Urinary bladder (tissue), 4 donors: Measurements from ENCODE around the gene MYRF. TPM values are rescaled to one million over a fixed set of nuclear protein-coding genes. Genes with fewer than 3 reads are reported as not detected.

Experiments used
- DNase-seq: peaks from one replicate; pipeline ENCODE4 v3.0.0-alpha.2; 2015; ENCODE audit errors: extremely low spot score
- H3K27ac ChIP-seq: one replicate; pipeline ENCODE4 v1.5.1; 2013; ENCODE audit warnings: low read depth, mild to moderate bottlenecking, moderate library complexity
- H3K36me3 ChIP-seq: one replicate; pipeline ENCODE4 v1.6.1; 2013; ENCODE audit warnings: mild to moderate bottlenecking, moderate library complexity; ENCODE audit not compliant: insufficient read depth
- H3K4me1 ChIP-seq: one replicate; pipeline ENCODE4 v1.6.1; 2013; ENCODE audit warnings: mild to moderate bottlenecking, moderate library complexity; ENCODE audit not compliant: insufficient read depth
- H3K4me3 ChIP-seq: one replicate; pipeline ENCODE4 v1.5.1; 2013; ENCODE audit warnings: low read depth, low read length
- WGBS: extraction: QIAGEN DNeasy Blood & Tissue Kit; methylation state at CpG from one replicate; pipeline ENCODE4 v1.1.7; 2013; 5-methylcytosine and 5-hydroxymethylcytosine counted together
- polyA plus RNA-seq: library from polyadenylated mRNA; stranded (reverse); fragments of 200-250 nt; gene quantifications from one replicate; pipeline ENCODE4 v1.2.3, GENCODE V29; 2013
- total RNA-seq: library from RNA; depleted of rRNA; stranded (reverse); fragments of >200 nt; gene quantifications from one replicate; pipeline ENCODE4 v1.2.3, GENCODE V29; 2014
- donor health status: healthy with polysubstance abuse.
- donor health status: healthy.

Gene MYRF
- total and polyA plus RNA-seq, 2 donors = 0.79 to 4.7 TPM

GRCh38 chr11:61774411-61774810, 22.0 kb downstream of the MYRF start:
- 82% methylated on average over 12 of the region's 12 CpGs for WGBS
- H3K36me3 ChIP-seq = no peaks in the 10 kb centered on the region
- no peak for DNase-seq

DNA sequence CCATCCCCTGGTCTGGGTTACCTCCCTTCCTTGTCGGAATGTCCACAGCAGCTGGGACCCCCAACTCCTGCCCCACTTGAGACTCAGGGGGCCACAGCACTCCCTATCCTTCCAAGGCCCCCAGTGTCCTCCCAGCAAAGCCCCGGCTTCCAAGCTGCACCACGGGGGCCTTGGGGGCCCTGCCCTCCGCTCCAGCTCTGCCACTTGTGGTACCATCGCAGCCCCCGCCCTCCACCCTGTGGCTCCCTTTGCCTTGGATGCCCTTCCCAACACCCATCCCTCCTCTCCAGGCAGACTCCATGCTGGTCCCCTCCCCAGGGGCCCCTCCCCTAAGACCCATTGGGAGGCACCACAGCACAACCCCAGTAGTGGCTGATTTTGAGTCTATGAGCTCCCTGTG, 22.7 kb downstream of the MYRF start:
- H3K27ac ChIP-seq = no peak overlapping the region
- H3K4me1 ChIP-seq = no peaks in the 10 kb centered on the region
- H3K4me3 ChIP-seq = no peak overlapping the region
- no peaks in the 10 kb centered on the region for H3K36me3 ChIP-seq
- 93% methylated on average over 6 of the region's 6 CpGs for WGBS
- DNase-seq = no peak

More at GRCh38 chr11:61774411-61774810, 22.0 kb downstream of the MYRF start:
- Histone ChIP-seq H3K4me3 (no peak overlapping the region), H3K27ac (no peak overlapping the region), H3K4me1 (no peaks in the 10 kb centered on the region)

DNA sequence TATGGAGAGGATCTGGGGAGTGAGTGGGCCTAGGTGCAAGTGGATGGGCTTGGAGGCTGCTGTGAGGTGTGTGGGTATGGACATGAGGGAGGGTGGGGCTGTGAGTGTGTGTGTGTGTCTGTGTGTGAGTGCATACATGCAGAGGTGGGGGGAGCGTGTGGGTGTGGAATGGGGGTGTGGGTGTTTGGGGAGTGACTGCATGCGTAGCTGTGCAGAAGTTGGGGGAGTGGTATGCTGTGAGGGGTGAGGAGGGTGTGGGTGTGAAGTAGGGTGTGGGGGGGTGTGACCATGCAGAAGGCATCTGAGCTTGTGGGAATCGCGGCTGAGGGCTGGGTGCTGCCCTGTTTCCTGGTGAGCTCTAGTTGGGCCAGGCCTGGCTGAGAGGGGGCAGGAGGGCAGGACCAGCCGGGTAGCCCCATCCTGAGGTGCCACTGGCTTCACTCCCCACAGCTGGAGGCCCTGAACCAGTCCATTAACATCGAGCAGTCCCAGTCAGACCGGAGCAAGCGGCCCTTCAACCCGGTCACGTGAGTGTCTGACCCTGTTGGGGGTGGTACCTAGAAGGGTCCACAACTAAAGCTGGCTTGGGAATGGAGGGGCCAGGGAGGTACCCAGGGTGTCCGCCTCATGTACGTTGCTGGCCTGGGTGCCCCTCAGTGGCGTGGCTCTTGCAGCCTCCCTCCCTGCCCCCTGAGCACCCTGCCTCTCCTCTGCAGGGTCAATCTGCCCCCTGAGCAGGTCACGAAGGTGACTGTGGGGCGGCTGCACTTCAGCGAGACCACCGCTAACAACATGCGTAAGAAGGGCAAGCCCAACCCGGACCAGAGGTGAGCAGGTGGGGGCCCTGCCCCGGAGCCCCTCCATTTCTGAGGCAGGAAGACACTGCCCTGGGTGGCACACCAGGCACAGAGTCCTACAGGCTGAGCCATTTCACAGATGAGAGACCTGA, 23.4 kb downstream of the MYRF start:
- 85% methylated on average over 20 of the region's 20 CpGs for WGBS
- Histone ChIP-seq H3K4me1 (no peaks in the 10 kb centered on the region), H3K4me3 (no peak overlapping the region), H3K27ac (no peak overlapping the region), H3K36me3 (no peaks in the 10 kb centered on the region)
- no peak for DNase-seq

DNA sequence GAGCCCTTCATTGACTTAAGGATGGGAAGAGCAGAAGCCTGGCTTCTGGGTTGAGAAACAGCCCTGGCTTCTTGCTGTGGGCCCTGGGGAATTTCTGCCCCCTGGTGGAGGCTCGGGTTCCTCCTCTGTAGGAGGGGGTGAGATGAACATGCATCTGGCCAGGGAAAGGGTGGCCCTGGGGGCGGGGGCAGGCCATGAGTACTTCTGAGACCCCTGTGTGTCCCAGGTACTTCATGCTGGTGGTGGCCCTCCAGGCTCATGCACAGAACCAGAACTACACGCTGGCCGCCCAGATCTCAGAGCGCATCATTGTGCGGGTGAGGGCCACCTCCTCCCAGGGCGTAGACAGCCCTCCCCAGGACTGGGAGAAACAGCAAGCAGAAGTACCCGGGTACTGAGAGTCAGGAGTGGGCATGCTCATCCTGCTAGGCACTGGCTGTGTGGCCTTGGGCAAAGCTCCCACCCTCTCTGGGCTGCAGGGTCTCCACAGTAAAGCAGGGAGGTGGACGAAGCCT, 24.2 kb downstream of the MYRF start:
- no peaks in the 10 kb centered on the region for H3K4me1 ChIP-seq
- H3K36me3 ChIP-seq = no peaks in the 10 kb centered on the region
- 75% methylated on average over 9 of the region's 9 CpGs for WGBS
- H3K27ac ChIP-seq = no peak overlapping the region
- no peak for DNase-seq
- H3K4me3 ChIP-seq = no peak overlapping the region

GRCh38 chr11:61777234-61778090, 25.0 kb downstream of the MYRF start:
- WGBS = 52% methylated on average over 67 of the region's 67 CpGs

GRCh38 chr11:61778357-61778886, 26.0 kb downstream of the MYRF start:
- H3K4me1 ChIP-seq = no peaks in the 10 kb centered on the region
- no peak overlapping the region for H3K4me3 ChIP-seq
- H3K36me3 ChIP-seq = no peaks in the 10 kb centered on the region
- DNase-seq = no peak
- 89% methylated on average over 11 of the region's 11 CpGs for WGBS
- no peak overlapping the region for H3K27ac ChIP-seq

More at GRCh38 chr11:61777234-61778090, 25.0 kb downstream of the MYRF start:
- Histone ChIP-seq H3K36me3 (no peaks in the 10 kb centered on the region), H3K27ac (no peak overlapping the region), H3K4me3 (no peak overlapping the region), H3K4me1 (no peaks in the 10 kb centered on the region)
- DNase-seq = no peak

- Histone ChIP-seq H3K27ac (no peak overlapping the region), H3K4me3 (no peak overlapping the region), H3K4me1 (no peaks in the 10 kb centered on the region), H3K36me3 (no peaks in the 10 kb centered on the region)
- 86% methylated on average over 24 of the region's 24 CpGs for WGBS
- DNase-seq = no peak
Measured at GRCh38 chr11:61778920-61779650, 26.6 kb downstream of the MYRF start.

GRCh38 chr11:61779666-61780525, 27.5 kb downstream of the MYRF start:
- no peak for DNase-seq
- Histone ChIP-seq H3K4me3 (no peak overlapping the region), H3K4me1 (no peaks in the 10 kb centered on the region), H3K36me3 (no peaks in the 10 kb centered on the region), H3K27ac (no peak overlapping the region)
- WGBS = 87% methylated on average over 14 of the region's 14 CpGs

GRCh38 chr11:61780581-61781162, 28.2 kb downstream of the MYRF start:
- no peak overlapping the region for H3K27ac ChIP-seq
- H3K4me1 ChIP-seq = no peaks in the 10 kb centered on the region
- no peak for DNase-seq
- H3K36me3 ChIP-seq = no peaks in the 10 kb centered on the region
- WGBS = 76% methylated on average over 9 of the region's 9 CpGs
- no peak overlapping the region for H3K4me3 ChIP-seq

- no peaks in the 10 kb centered on the region for H3K36me3 ChIP-seq
- WGBS = 85% methylated on average over 5 of the region's 5 CpGs
- no peaks in the 10 kb centered on the region for H3K4me1 ChIP-seq
- no peak overlapping the region for H3K4me3 ChIP-seq
- no peak overlapping the region for H3K27ac ChIP-seq
- no peak for DNase-seq
Measured at GRCh38 chr11:61781585-61781984, 29.1 kb downstream of the MYRF start.

DNA sequence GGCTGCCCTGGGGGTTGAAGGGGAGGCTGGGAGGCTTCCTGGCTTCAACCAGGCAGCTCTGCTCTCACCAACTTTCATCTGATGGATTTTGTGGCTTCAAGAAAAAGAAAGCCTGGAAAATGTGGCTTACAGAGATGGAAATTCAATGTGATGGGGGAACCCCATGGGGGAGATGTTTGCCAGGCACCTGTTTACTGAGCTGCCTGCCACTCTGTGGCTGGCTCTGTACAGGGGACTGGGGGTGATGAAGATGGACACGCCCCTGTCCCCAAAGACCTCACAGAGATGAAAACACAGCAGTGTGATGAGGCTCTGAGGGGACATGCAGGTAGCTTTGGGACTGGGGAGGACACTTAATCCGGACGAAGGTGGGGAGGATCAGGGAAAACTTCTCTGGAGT, 29.9 kb downstream of the MYRF start:
- Histone ChIP-seq H3K4me1 (no peaks in the 10 kb centered on the region), H3K36me3 (no peaks in the 10 kb centered on the region), H3K4me3 (no peak overlapping the region), H3K27ac (no peak overlapping the region)
- no peak for DNase-seq
- WGBS = 91% methylated on average over 3 of the region's 3 CpGs

DNA sequence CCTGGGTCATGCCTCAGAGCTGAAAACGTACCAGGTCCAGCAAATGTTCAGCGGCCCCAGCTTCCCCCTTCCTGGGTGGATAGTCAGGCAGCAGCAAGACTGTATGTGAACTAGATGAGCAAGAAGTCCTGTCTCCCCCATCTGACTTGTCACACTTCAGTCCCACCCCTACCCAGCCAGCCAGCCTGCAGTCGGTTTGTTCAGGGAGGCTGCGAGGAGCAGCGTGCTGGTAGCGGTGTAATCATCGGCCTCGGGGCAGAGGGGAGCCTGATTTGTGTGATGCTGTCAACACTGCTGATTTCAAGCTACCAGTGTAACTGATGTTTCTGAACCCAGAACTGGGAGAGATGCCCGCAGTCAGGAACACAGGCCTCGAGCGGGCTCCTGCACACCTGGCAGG, 30.4 kb downstream of the MYRF start:
- Histone ChIP-seq H3K4me1 (no peaks in the 10 kb centered on the region), H3K27ac (no peak overlapping the region), H3K36me3 (peaks cover 2% of the 10 kb centered on the region), H3K4me3 (no peak overlapping the region)
- WGBS = 75% methylated on average over 11 of the region's 11 CpGs
- DNase-seq = no peak
